Astrocyte (in vitro differentiated cells and primary cell): ENCODE measurements around the gene NPAS3.

Experiments
- CTCF ChIP-seq: IDR thresholded peaks from 2 replicates; pipeline ENCODE4 v1.5.1; 2011; ENCODE audit warnings: low read depth, mild to moderate bottlenecking, inconsistent platforms, low read length, moderate library complexity; ENCODE audit not compliant: insufficient read depth
- EZH2 ChIP-seq: IDR thresholded peaks from 2 replicates; pipeline ENCODE4 v1.6.1; 2012; ENCODE audit warnings: mild to moderate bottlenecking, low read length, inconsistent platforms; ENCODE audit not compliant: insufficient read depth

GRCh38 chr14:33332497-33332896, 393.8 kb downstream of the NPAS3 start:
- no peak for TF ChIP-seq CTCF
- no peak for TF ChIP-seq EZH2
